Bronchial epithelial cell (primary cell): ENCODE results near the gene BCO1. TPM values are rescaled to one million over a fixed set of nuclear protein-coding genes. Genes with fewer than 3 reads are reported as not detected.
A peak's percentile ranks its signal among the peaks of the same experiment; 100 is the strongest.

Experiments used
- DNase-seq: peaks from one replicate; pipeline ENCODE4 v3.0.0-alpha.2; 2010; ENCODE audit warnings: low read depth
- FAIRE-seq: peaks from 2 replicates; lab custom pipeline; 2011; peaks lifted over from hg19 to GRCh38; lab: Jason Lieb, UNC
- H3K27me3 ChIP-seq: 2 replicates; pipeline ENCODE4 v1.5.1; 2011; ENCODE audit warnings: low read length; ENCODE audit not compliant: control insufficient read depth, insufficient read depth
- H3K36me3 ChIP-seq: 2 replicates; pipeline ENCODE4 v1.5.1; 2011; ENCODE audit warnings: low read length; ENCODE audit not compliant: control insufficient read depth, insufficient read depth
- H3K4me3 ChIP-seq: 2 replicates; pipeline ENCODE4 v1.5.1; 2011; ENCODE audit warnings: mild to moderate bottlenecking, low read depth, low read length, control low read depth
- CTCF ChIP-seq: IDR thresholded peaks from 2 replicates; pipeline ENCODE4 v1.5.1; 2011; ENCODE audit warnings: mild to moderate bottlenecking, moderate library complexity, low read length, control low read depth, inconsistent platforms; ENCODE audit not compliant: insufficient read depth, severe bottlenecking
- total RNA-seq: library from RNA; depleted of rRNA; stranded (reverse); fragments of >200 nt; gene quantifications from 2 replicates; pipeline ENCODE4 v1.2.1, GENCODE V29; 2014

BCO1 gene
- total RNA-seq, 1 donor from 2014 or later: not detected

GRCh38 chr16:81277541-81278080 is 39.1 kb downstream of the BCO1 start:
- no peak for TF ChIP-seq CTCF
- H3K4me3 ChIP-seq: no peak overlapping the region
- H3K27me3 ChIP-seq: no peaks in the 10 kb centered on the region
- FAIRE-seq: no peak
- no peaks in the 10 kb centered on the region for H3K36me3 ChIP-seq
- DNase-seq: peak; percentile 68

- no peak overlapping the region for H3K4me3 ChIP-seq
- no peaks in the 10 kb centered on the region for H3K27me3 ChIP-seq
- FAIRE-seq (no peak), DNase-seq (no peak)
- no peak for TF ChIP-seq CTCF
- no peaks in the 10 kb centered on the region for H3K36me3 ChIP-seq
These were observed 40.0 kb downstream of the BCO1 start for GRCh38 chr16:81278526-81278925.

GRCh38 chr16:81279392-81279791 is 40.9 kb downstream of the BCO1 start:
- TF ChIP-seq CTCF: no peak
- no peaks in the 10 kb centered on the region for H3K27me3 ChIP-seq
- no peak for FAIRE-seq
- H3K36me3 ChIP-seq: no peaks in the 10 kb centered on the region
- no peak overlapping the region for H3K4me3 ChIP-seq
- DNase-seq: peak; percentile 87

- Histone ChIP-seq H3K27me3 (no peaks in the 10 kb centered on the region), H3K36me3 (no peaks in the 10 kb centered on the region), H3K4me3 (no peak overlapping the region)
- no peak for TF ChIP-seq CTCF
- peak; percentile 29 for DNase-seq
- FAIRE-seq: no peak
These were observed 41.9 kb downstream of the BCO1 start for GRCh38 chr16:81280393-81280792.

- no peak for TF ChIP-seq CTCF
- Histone ChIP-seq H3K27me3 (no peaks in the 10 kb centered on the region), H3K4me3 (no peak overlapping the region), H3K36me3 (no peaks in the 10 kb centered on the region)
- no peak for FAIRE-seq
- DNase-seq: peak; percentile 67
These were observed 44.6 kb downstream of the BCO1 start for GRCh38 chr16:81283044-81283443.

GRCh38 chr16:81284995-81285600 is 46.6 kb downstream of the BCO1 start:
- DNase-seq: no peak
- Histone ChIP-seq H3K4me3 (no peak overlapping the region), H3K27me3 (no peaks in the 10 kb centered on the region), H3K36me3 (no peaks in the 10 kb centered on the region)
- no peak for FAIRE-seq
- TF ChIP-seq CTCF: no peak
